Posterior vena cava (tissue), 2 donors: ENCODE data around the gene RTL5. TPM values are rescaled to one million over a fixed set of nuclear protein-coding genes. Genes with fewer than 3 reads are reported as not detected.

ENCODE experiments used
- DNase-seq: peaks from one replicate; pipeline ENCODE4 v3.0.0-alpha.2; 2020; ENCODE audit warnings: low spot score
- intact Hi-C, 2 donors: fragments of 100-400 bp; cut with DNase I; formaldehyde crosslinking; loops; one replicate each; pipeline versions ENCODE4 v1.14.1 to v1.14.2; 2022 to 2023
- total RNA-seq, 2 donors: library from RNA; stranded (reverse); fragmentation: NEBNext Ultra II Directional; extraction: Animal tissue kit (Norgen Biotek cat#: 25700); gene quantifications; one replicate each; pipeline ENCODE4 v1.2.1, GENCODE V29; 2021
- donor health status: DM: yes; HTN: yes; CAD: no.
- donor health status: DM: yes; HTN: yes; CAD: no.

RTL5 gene
- total RNA-seq, 2 donors from 2014 or later, result 8.9 to 10.7 TPM

GRCh38 chrX:72086995-72087394 lies 44.7 kb downstream of the RTL5 start:
- no peak for DNase-seq
- intact Hi-C loops, result no loop called here

- intact Hi-C loops, result no loop called here
- no peak for DNase-seq
Measured at GRCh38 chrX:72084114-72084513, 47.6 kb downstream of the RTL5 start.

GRCh38 chrX:72083291-72083690 lies 48.4 kb downstream of the RTL5 start:
- no peak for DNase-seq
- intact Hi-C loops, result no loop called here

GRCh38 chrX:72081605-72082320 lies 50.0 kb downstream of the RTL5 start:
- intact Hi-C loops, result no loop called here
- no peak for DNase-seq

GRCh38 chrX:72080800-72081199 lies 50.9 kb downstream of the RTL5 start:
- DNase-seq, result no peak
- intact Hi-C loops, result no loop called here

- intact Hi-C loops, result no loop called here
Measured at GRCh38 chrX:72080150-72080549, 51.6 kb downstream of the RTL5 start.

GRCh38 chrX:72079607-72080006 lies 52.1 kb downstream of the RTL5 start:
- intact Hi-C loops, result no loop called here
- no peak for DNase-seq

More at GRCh38 chrX:72080150-72080549, 51.6 kb downstream of the RTL5 start:
- DNase-seq, result no peak

- DNase-seq, result no peak
- intact Hi-C loops, result no loop called here
Measured at GRCh38 chrX:72078411-72078810, 53.3 kb downstream of the RTL5 start.

Other genes with a start within 250 kb of the RTL5 start
- 10 to 100 TPM; 32.4 to 46.1 TPM for gene NHSL2, start 221.1 kb downstream of the RTL5 start, total RNA-seq
- gene PIN4, start 49.8 kb upstream of the RTL5 start, total RNA-seq, result 1 to 10 TPM; 7.1 to 8.8 TPM
- gene ERCC6L, start 107.1 kb upstream of the RTL5 start, total RNA-seq, result under 1 TPM; 0.05 to 0.14 TPM
- 100 to 1,000 TPM; 739 to 780 TPM for gene RPS4X, start 145.3 kb upstream of the RTL5 start, total RNA-seq
- not detected for gene CITED1, start 174.0 kb upstream of the RTL5 start, total RNA-seq